GM18505 (cell line): ENCODE measurements around the gene BCL2L11.

Experiments
- ATAC-seq: cut with Tn5 transposase; IDR thresholded peaks from one replicate; pipeline ENCODE4 v1.9.1; 2021; ENCODE audit not compliant: unreplicated experiment
- POLR2A ChIP-seq: IDR thresholded peaks from 4 replicates; pipeline ENCODE4 v1.6.1; 2011; ENCODE audit warnings: borderline replicate concordance; ENCODE audit not compliant: insufficient read depth, insufficient read length; ENCODE audit errors: extremely low read depth

Gene BCL2L11

DNA sequence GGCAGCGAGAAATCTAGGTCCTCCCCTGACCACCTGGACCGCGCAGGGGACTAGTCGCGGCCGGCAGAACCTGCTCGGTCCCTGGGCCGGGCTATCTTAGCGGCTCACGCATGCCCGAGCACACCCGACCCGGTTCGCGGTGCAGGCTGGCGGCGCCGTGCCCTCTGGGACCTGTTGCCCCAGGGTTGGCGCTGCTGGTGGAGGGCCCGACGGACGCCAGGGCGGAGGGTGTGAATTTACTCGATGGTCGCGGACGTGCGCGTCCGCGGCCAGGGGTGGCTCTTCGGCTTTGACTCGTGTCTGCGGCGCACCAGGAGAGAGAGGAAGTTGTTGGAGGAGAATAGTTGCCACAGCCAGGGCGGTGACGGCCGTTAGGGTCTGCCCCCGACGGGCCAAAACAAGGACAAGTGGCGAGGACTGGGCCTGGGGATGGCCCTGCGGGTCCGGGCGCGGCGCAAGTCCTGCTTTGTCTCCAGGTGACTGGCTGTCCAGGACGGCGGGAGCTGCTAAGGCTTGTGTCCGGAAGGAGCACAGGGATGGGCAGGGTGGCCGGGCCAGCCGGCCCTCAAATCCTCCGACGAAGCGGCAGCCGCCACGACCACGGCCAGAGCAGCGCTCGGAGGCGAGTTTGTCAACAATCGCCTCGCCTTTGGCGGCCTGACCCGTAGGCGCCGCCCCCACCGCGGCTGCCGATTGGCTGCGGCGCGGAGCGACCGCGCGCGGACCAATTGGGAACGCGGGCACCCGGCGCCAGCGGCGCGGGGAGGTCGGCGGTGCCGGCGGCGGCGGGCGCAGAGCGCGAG lies 1.3 kb downstream of the BCL2L11 start:
- TF ChIP-seq POLR2A, result no peak
- peak; percentile 31 for ATAC-seq

GRCh38 chr2:111122631-111123421 lies 2.1 kb downstream of the BCL2L11 start:
- ATAC-seq, result peak; percentile 2
- no peak for TF ChIP-seq POLR2A

DNA sequence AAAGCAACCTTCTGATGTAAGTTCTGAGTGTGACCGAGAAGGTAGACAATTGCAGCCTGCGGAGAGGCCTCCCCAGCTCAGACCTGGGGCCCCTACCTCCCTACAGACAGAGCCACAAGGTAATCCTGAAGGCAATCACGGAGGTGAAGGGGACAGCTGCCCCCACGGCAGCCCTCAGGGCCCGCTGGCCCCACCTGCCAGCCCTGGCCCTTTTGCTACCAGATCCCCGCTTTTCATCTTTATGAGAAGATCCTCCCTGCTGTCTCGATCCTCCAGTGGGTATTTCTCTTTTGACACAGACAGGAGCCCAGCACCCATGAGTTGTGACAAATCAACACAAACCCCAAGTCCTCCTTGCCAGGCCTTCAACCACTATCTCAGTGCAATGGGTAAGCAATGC lies 3.0 kb downstream of the BCL2L11 start:
- ATAC-seq, result no peak
- TF ChIP-seq POLR2A, result no peak

- no peak for TF ChIP-seq POLR2A
- no peak for ATAC-seq
Observed at GRCh38 chr2:111126581-111126980, 5.9 kb downstream of the BCL2L11 start.

GRCh38 chr2:111127351-111127750 lies 6.6 kb downstream of the BCL2L11 start:
- TF ChIP-seq POLR2A, result no peak
- ATAC-seq, result no peak

DNA sequence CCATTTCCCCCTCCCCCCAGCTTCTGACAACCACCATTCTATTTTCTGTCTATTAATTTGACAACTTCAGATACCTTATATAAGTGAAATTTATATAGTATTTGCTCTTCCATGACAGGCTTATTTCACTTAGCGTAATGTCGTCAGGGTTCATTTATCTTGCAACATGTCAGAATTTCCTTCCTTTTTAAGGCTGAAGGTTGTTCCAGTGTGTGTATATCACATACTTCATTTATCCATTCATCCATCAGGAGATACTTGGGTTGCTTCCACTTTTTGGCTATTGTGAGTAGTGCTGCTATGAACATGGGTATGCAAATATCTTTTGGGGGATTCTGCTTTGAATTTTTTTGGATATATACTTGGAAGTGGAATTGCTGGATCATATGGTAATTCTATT lies 7.4 kb downstream of the BCL2L11 start:
- no peak for TF ChIP-seq POLR2A
- no peak for ATAC-seq

GRCh38 chr2:111133603-111134002 lies 12.9 kb downstream of the BCL2L11 start:
- no peak for ATAC-seq
- TF ChIP-seq POLR2A, result no peak

GRCh38 chr2:111134055-111134454 lies 13.3 kb downstream of the BCL2L11 start:
- no peak for TF ChIP-seq POLR2A
- ATAC-seq, result no peak

DNA sequence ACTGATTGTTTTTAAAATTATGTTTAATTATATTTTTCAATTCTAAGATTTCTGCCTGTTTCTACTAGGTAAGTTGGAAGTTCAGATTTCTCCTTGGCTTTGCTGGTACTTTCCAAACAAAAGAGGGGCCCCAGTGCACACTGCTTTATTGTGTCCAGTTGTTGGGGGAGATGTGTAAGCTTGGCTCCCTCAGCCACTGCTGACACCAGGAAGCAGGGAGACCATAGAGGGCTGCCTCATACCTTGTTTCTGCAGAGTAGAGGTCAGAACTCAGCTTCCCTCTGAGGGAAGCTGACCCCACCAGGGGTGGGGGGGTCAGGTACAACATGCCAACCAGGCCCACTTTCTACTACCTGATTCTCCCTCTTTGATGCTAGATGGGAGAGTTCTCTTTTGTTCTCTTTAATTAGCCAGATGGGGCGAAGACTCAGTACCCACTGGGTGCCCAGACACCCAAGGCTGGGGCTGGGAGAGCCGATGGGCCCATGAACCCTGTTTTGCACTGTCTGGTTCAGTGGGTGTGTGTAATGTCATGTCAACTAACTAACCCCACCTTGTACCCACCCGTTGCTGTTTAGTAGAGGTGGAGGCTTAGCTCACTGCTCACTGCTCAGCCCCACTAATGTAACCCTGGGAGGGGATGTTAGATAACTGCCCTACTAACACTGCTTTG lies 14.7 kb downstream of the BCL2L11 start:
- ATAC-seq, result no peak
- no peak for TF ChIP-seq POLR2A

DNA sequence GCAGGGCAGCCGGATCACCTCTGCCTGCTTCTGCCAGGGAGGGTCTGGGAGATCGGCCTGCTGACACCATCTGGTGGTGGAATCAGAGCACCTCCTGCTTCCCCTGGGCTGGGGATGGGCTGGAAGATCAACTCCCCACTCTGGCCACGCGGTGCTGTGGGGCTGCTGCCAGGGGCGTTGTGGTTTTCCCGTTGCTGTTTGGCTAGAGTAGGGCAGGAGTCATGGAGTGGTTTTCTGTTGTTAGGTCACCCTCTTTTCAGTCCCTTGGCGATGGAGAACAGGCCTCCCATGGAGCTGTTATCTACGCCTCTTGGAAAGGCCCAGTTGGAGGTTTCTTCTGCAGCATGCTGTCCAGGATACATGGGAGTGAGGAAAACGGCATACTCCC lies 15.2 kb downstream of the BCL2L11 start:
- TF ChIP-seq POLR2A, result no peak
- ATAC-seq, result no peak

- no peak for ATAC-seq
Observed at GRCh38 chr2:111138839-111139238, 18.1 kb downstream of the BCL2L11 start.

GRCh38 chr2:111139637-111140317 lies 19.1 kb downstream of the BCL2L11 start:
- TF ChIP-seq POLR2A, result no peak

More at GRCh38 chr2:111138839-111139238, 18.1 kb downstream of the BCL2L11 start:
- TF ChIP-seq POLR2A, result no peak

DNA sequence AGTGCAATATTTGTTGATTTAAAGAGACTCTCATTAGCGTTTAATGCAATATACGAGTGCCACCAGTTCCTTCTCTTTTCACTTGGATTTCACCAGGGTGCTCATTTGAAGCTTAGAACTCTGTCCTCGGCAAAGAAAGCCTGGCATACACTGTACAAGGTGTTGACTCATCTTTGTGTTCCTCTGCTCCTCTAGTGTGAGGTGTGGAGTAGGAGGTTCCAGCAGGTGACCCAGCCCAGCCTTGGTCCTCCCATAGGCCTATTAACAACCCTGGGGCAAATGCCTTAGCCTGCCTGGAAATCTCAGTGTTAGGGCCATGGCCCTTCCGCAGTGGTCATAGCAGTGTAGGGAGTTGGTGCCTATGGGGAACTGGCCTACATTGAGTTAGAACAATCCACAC lies 20.1 kb downstream of the BCL2L11 start:
- ATAC-seq, result no peak
- no peak for TF ChIP-seq POLR2A

More at GRCh38 chr2:111139637-111140317, 19.1 kb downstream of the BCL2L11 start:
- ATAC-seq, result no peak

GRCh38 chr2:111142101-111142500 lies 21.4 kb downstream of the BCL2L11 start:
- ATAC-seq, result no peak
- TF ChIP-seq POLR2A, result no peak
